K562 (cell line): ENCODE measurements around the gene AGXT. TPM values are rescaled to one million over a fixed set of nuclear protein-coding genes. Genes with fewer than 3 reads are reported as not detected.

Source experiments
- LEF1 ChIP-seq: fragments of 450-650 bp; IDR thresholded peaks from 2 replicates; pipeline ENCODE4 v1.6.1; 2016; ENCODE audit warnings: mild to moderate bottlenecking
- ZNF197 ChIP-seq: fragments of 200-800 bp; sonication (Bioruptor generic); IDR thresholded peaks from 2 replicates; pipeline ENCODE4 v1.6.1; 2016; ENCODE audit warnings: low read depth, missing genetic modification characterization, missing compliant biosample characterization
- ZNF57 ChIP-seq: fragments of 450-650 bp; formaldehyde crosslinking; IDR thresholded peaks from 2 replicates; pipeline ENCODE4 v1.4.0; 2020; ENCODE audit warnings: mild to moderate bottlenecking, moderate library complexity
- polyA plus RNA-seq, 8 experiments: library from polyadenylated mRNA; depleted of rRNA in 4 of 8; stranded (reverse) in 5 of 8; unstranded in 3 of 8; fragments of >200 nt; fragmentation: Nextera tagmentation in 2 of 8; fragmentation: Illumina TruSeq in 1 of 8; extraction: Ambion mirVana in 2 of 8; extraction: Trizol in 1 of 8; gene quantifications; 2 replicates each; pipeline versions ENCODE4 v1.2.1 to v1.2.3, GENCODE V29; 2011 to 2014; ENCODE audit warnings: inconsistent platforms in 1 of 8, missing spikeins in 1 of 8
- total RNA-seq, 7 experiments: library from RNA; depleted of rRNA in 6 of 7; stranded (reverse); fragments of >200 nt in 6 of 7; fragmentation: Illumina TruSeq in 2 of 7; extraction: Trizol in 2 of 7; gene quantifications; 2 replicates each; pipeline versions ENCODE4 v1.2.1 to v1.2.3, GENCODE V29; 2011 to 2021; ENCODE audit warnings: low replicate concordance in 1 of 7
- TF ChIP-seq, protein P1 (sequence below), 2 experiments: fragments of 450-650 bp; IDR thresholded peaks; 2 replicates each; pipeline ENCODE4 v1.6.1; 2018; ENCODE audit warnings: mild to moderate bottlenecking in 2 of 2, low read depth in 1 of 2; ENCODE audit not compliant: partially characterized antibody in 2 of 2

AGXT gene
- total and polyA plus RNA-seq, 9 of the 15 experiments (the other 6 are each of a cell fraction or from before 2014, with no cell fraction given): 0.18 TPM; not detected in 8

DNA sequence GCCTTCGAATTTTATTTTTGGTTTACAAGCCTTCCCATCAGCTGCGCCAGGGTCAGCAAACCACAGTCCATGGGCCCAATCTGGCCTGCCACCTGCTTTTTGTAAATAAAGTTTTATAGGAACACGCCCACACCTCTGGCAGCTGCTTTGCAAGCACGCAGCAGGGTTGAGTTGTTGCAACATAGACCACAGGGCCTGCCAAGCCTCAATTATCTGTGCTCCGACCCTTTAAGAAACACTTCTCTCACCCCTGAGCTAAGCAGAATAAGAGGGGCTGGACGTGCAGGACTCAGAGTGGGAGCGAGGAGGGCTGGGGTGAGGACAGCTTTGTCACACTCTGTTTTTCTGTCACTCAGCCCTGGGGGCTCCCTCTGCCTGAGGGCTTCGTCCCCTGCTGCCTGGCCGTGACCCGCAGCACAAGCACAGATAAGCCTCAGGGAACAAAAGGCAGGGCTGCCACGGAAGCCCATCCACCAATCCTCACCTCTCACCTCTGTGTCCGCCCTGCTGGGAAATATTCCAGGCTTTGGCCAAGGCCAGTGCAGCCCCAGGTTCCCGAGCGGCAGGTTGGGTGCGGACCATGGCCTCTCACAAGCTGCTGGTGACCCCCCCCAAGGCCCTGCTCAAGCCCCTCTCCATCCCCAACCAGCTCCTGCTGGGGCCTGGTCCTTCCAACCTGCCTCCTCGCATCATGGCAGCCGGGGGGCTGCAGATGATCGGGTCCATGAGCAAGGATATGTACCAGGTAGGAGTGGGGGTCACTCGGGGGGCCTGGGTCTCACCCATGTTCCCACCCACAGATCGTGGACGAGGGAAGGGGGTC lies at the start of gene AGXT (continued):
- TF ChIP-seq, protein P1, sequence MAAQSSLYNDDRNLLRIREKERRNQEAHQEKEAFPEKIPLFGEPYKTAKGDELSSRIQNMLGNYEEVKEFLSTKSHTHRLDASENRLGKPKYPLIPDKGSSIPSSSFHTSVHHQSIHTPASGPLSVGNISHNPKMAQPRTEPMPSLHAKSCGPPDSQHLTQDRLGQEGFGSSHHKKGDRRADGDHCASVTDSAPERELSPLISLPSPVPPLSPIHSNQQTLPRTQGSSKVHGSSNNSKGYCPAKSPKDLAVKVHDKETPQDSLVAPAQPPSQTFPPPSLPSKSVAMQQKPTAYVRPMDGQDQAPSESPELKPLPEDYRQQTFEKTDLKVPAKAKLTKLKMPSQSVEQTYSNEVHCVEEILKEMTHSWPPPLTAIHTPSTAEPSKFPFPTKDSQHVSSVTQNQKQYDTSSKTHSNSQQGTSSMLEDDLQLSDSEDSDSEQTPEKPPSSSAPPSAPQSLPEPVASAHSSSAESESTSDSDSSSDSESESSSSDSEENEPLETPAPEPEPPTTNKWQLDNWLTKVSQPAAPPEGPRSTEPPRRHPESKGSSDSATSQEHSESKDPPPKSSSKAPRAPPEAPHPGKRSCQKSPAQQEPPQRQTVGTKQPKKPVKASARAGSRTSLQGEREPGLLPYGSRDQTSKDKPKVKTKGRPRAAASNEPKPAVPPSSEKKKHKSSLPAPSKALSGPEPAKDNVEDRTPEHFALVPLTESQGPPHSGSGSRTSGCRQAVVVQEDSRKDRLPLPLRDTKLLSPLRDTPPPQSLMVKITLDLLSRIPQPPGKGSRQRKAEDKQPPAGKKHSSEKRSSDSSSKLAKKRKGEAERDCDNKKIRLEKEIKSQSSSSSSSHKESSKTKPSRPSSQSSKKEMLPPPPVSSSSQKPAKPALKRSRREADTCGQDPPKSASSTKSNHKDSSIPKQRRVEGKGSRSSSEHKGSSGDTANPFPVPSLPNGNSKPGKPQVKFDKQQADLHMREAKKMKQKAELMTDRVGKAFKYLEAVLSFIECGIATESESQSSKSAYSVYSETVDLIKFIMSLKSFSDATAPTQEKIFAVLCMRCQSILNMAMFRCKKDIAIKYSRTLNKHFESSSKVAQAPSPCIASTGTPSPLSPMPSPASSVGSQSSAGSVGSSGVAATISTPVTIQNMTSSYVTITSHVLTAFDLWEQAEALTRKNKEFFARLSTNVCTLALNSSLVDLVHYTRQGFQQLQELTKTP (IDR thresholded peaks at IDR 0.05; ENCODE audit: low read depth in 1 of 2, partially characterized antibody in 2 of 2): no peak
- TF ChIP-seq ZNF57 (CRISPR knock-in tag) (no peak), LEF1 (no peak), ZNF197 (CRISPR knock-in tag) (no peak)
